Omental fat pad (tissue), 4 donors: ENCODE data around the gene ANTKMT. TPM values are rescaled to one million over a fixed set of nuclear protein-coding genes. Genes with fewer than 3 reads are reported as not detected.

Source experiments
- ATAC-seq: fragments of 150-250 bp; one replicate; pipeline ENCODE4 v1.9.1; 2016; ENCODE audit warnings: mild to moderate bottlenecking, moderate library complexity; ENCODE audit not compliant: low FRiP score
- DNase-seq: peaks from one replicate; pipeline ENCODE4 v3.0.0-alpha.2; 2019; ENCODE audit warnings: low spot score
- CTCF ChIP-seq, 3 donors: fragments of 450-650 bp; IDR thresholded peaks; one replicate each; pipeline ENCODE4 v1.5.1; 2016 to 2017; ENCODE audit warnings: antibody characterized with exemption in 3 of 3, mild to moderate bottlenecking in 3 of 3, moderate library complexity in 2 of 3
- total RNA-seq, 4 donors: library from RNA; depleted of rRNA; stranded (reverse); fragments of >200 nt; gene quantifications; one replicate each; pipeline ENCODE4 v1.1.0, GENCODE V29; 2016

The ANTKMT gene
- total RNA-seq, 4 donors from 2014 or later: 21.9 to 45.4 (median 36.2) TPM

GRCh38 chr16:743794-744500, 23.0 kb downstream of the ANTKMT start:
- ATAC-seq (no peak), DNase-seq (no peak)
- no peak for TF ChIP-seq CTCF (IDR thresholded peaks at IDR 0.05)

- no peak for DNase-seq
- no peak for TF ChIP-seq CTCF (IDR thresholded peaks at IDR 0.05)
- ATAC-seq: peak; percentile 44
These were observed 24.8 kb downstream of the ANTKMT start for GRCh38 chr16:745739-746138.

- peak; percentile 39 for ATAC-seq
- DNase-seq: no peak
- no peak for TF ChIP-seq CTCF (IDR thresholded peaks at IDR 0.05)
These were observed 25.7 kb downstream of the ANTKMT start for GRCh38 chr16:746637-747036.

GRCh38 chr16:747978-748746, 27.2 kb downstream of the ANTKMT start:
- ATAC-seq (no peak), DNase-seq (no peak)
- TF ChIP-seq CTCF (IDR thresholded peaks at IDR 0.05): no peak

GRCh38 chr16:749010-749409, 28.1 kb downstream of the ANTKMT start:
- no peak for TF ChIP-seq CTCF (IDR thresholded peaks at IDR 0.05)
- peak; percentile 50 for ATAC-seq
- no peak for DNase-seq

GRCh38 chr16:750485-750884, 29.5 kb downstream of the ANTKMT start:
- no peak for TF ChIP-seq CTCF (IDR thresholded peaks at IDR 0.05)
- ATAC-seq: no peak
- DNase-seq: no peak
